Body of pancreas (tissue), 4 donors: ENCODE results near the gene GATA5.

Experiments
- POLR2A ChIP-seq, 3 donors: fragments of 450-650 bp; IDR thresholded peaks; one replicate each; pipeline ENCODE4 v1.6.1; 2016; ENCODE audit warnings: antibody characterized with exemption in 3 of 3, mild to moderate bottlenecking in 2 of 3
- TF ChIP-seq, protein P1 (sequence below), 7 experiments: fragments of 450-650 bp in 4 of 7; fragments of 200-600 bp in 3 of 7; sonication (generic) in 3 of 7; IDR thresholded peaks; one replicate each; pipeline ENCODE4 v1.5.1; 2016 to 2019; ENCODE audit warnings: antibody characterized with exemption in 7 of 7

DNA sequence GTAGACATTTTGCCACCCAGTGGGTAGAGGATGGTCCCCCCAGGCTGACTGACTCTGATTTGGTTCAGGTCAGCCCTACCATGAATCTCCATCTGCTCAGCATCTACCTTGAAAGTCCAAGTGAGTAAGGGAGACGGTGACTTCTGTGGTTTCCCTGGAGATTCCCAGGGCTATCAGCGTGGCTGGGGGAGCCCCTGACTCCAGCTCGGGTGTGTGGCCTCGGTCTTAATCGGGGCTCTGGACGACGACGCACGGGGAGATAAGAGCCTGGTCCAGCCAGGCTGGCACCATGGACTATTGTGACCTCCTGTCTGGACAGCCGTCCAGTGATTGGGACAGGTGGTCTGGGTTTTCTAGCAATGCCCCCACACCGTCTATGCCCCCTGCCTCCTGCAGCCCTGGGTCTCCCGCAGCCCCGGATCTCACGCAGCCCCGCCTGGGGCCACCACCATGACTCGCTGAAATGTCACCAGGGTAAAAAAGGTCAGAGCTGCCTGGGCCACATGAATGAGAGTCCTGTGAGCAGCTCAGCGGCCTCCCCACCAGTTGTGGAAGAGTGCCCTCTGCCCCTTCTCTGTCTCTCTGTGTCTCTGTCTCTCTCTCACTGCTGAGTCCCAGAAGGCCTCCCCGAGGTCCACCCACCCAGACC is 47.1 kb upstream of the GATA5 start:
- TF ChIP-seq, protein P1, sequence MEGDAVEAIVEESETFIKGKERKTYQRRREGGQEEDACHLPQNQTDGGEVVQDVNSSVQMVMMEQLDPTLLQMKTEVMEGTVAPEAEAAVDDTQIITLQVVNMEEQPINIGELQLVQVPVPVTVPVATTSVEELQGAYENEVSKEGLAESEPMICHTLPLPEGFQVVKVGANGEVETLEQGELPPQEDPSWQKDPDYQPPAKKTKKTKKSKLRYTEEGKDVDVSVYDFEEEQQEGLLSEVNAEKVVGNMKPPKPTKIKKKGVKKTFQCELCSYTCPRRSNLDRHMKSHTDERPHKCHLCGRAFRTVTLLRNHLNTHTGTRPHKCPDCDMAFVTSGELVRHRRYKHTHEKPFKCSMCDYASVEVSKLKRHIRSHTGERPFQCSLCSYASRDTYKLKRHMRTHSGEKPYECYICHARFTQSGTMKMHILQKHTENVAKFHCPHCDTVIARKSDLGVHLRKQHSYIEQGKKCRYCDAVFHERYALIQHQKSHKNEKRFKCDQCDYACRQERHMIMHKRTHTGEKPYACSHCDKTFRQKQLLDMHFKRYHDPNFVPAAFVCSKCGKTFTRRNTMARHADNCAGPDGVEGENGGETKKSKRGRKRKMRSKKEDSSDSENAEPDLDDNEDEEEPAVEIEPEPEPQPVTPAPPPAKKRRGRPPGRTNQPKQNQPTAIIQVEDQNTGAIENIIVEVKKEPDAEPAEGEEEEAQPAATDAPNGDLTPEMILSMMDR (IDR thresholded peaks at IDR 0.05): no peak
- no peak for TF ChIP-seq POLR2A (IDR thresholded peaks at IDR 0.05)
